T follicular helper cell (primary cell): ENCODE data around the gene BOLA2B.
"Not testable (repeated sequence)": the region's sequence is repeated elsewhere in the genome, so short reads cannot be mapped to it uniquely, and the experiment has no call there.

Source experiments
- DNase-seq: peaks from one replicate; pipeline ENCODE4 v3.0.0-alpha.2; 2020; ENCODE audit warnings: low read depth
- total RNA-seq, 2 experiments: gene quantifications; one replicate each; lab custom pipeline; 2026; lab: John Stamatoyannopoulos, UW

The BOLA2B gene
- 0 to 0.04 reads per million in 2 experiments for total RNA-seq

- DNase-seq: not testable (repeated sequence)
Observed at GRCh38 chr16:30193615-30194014, at the start of gene BOLA2B, which contains the start of gene SLX1A. Gene BOLA2B (minus strand): TSS chr16:30193666. CDS start chr16:30193595, 71 bp downstream. Gene SLX1A (plus strand): TSS chr16:30193875. CDS start chr16:30194085, 210 bp downstream.

- not testable (repeated sequence) for DNase-seq
Observed at GRCh38 chr16:30217082-30217481, 23.6 kb upstream of the BOLA2B start.

GRCh38 chr16:30211414-30211813 lies 17.9 kb upstream of the BOLA2B start:
- DNase-seq: not testable (repeated sequence)

- peak; percentile 19 for DNase-seq
Observed at GRCh38 chr16:30209032-30209431, 15.6 kb upstream of the BOLA2B start.

GRCh38 chr16:30207063-30207704 lies 13.7 kb upstream of the BOLA2B start:
- DNase-seq: not testable (repeated sequence)

DNA sequence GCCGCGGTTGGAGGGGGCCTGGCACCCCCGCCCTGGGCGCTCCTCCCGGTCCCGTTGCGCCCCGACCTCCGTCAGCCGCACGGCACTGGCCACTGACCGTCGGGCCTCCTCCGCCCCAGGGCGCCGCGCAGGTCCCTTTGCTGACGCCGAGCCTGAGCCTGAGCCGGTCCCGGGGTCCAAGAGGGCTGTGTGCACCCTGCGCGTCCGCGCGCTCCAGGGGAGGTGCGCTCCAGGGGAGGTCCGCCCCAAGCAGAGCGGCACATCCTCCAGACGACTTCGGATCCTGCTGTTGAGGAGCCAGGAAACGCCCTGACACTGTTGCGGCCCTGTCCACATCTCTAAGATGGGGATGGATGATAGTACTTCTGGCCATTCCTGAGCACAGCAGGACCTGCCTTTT lies 12.8 kb upstream of the BOLA2B start:
- not testable (repeated sequence) for DNase-seq

- not testable (repeated sequence) for DNase-seq
Observed at GRCh38 chr16:30205541-30206236, 12.2 kb upstream of the BOLA2B start.

DNA sequence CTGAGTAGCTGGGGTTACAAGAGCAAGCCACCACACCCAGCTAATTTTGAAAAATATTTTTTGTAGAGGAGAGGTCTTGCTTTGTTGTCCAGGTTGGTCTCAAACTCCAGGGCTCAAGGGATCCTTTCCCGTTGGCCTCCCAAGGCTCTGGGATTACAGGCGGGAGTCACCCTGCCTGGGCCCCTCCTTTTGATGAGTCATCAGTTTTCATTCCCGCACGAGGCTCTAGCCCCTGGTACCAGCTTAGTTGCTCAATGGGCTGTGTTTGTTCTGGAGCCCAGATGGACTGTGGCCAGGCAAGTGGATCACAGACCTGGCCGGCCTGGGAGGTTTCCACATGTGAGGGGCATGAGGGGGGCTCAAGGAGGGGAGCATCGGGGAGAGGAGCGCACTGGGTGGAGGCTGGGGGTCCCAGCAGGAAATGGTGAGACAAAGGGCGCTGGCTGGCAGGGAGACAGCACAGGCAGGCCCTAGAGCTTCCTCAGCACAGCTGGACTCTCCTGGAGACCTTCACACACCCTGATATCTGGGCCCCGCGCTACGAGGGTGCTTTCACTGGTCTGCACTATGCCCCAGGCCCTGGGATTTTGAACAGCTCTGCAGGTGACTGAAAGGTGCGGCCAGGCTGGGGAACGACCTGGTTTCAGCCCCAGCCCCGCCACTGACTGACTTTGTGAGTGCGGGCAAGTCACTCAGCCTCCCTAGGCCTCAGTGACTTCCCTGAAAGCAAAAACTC lies 6.3 kb upstream of the BOLA2B start:
- not testable (repeated sequence) for DNase-seq

GRCh38 chr16:30199049-30199448 lies 5.6 kb upstream of the BOLA2B start, which contains the start of gene SULT1A3:
Gene SULT1A3 (plus strand): TSS chr16:30199255. CDS start chr16:30200729, 1,474 bp downstream.
- not testable (repeated sequence) for DNase-seq

GRCh38 chr16:30197001-30197400 lies 3.5 kb upstream of the BOLA2B start:
- DNase-seq: not testable (repeated sequence)

DNA sequence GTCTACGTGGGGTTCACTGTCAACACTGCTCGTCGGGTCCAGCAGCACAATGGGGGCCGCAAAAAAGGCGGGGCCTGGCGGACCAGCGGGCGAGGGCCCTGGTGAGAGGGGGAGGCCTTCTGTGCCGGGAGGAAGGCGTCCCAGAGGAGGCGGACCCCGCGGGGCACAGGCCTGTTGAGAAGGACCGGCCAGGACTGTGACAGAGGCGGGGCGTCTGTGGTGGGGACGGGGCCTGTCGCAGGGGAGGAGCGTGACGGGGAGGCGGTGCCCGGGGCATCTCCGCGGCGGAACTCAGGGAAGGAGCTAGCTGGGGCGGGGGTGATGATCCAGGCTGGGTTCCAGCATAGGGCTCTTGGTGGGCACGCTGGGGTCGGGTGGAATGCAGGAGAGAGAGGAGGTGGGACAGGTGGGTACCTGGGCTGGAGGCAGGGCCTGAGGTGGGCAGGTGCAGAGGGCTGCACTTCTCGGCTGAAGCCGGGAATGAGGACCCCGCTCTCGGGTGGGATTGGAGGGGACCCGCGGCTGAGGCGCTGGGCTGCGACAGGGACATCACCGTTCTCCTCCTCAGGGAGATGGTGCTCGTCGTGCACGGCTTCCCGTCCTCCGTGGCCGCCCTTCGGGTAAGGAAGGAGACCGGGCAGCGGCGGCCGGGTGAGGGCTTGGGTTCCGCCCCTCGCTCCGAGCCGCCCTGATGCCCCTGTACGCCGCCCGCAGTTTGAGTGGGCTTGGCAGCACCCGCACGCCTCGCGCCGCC lies 883 bp upstream of the BOLA2B start:
- not testable (repeated sequence) for DNase-seq

- not testable (repeated sequence) for DNase-seq
Observed at GRCh38 chr16:30193098-30193497, 368 bp downstream of the BOLA2B start.

DNA sequence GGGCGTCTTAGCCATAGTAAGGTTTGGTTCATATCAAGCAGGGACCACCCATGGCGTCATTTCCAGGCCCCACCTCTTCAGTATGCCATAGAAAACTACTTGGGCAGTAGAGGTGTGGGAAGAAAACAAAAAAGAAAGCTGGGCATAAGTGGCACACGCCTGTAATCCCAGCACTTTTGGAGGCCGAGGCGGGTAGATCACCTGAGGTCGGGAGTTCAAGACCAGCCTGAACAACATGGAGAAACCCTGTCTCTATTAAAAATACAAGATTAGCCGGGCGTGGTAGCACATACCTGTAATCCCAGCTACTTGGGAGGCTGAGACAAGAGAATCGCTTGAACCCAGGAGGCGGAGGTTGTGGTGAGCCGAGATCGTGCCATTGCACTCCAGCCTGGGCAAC lies 2.3 kb downstream of the BOLA2B start:
- not testable (repeated sequence) for DNase-seq

GRCh38 chr16:30187971-30188561 lies 5.4 kb downstream of the BOLA2B start:
- no peak for DNase-seq

DNA sequence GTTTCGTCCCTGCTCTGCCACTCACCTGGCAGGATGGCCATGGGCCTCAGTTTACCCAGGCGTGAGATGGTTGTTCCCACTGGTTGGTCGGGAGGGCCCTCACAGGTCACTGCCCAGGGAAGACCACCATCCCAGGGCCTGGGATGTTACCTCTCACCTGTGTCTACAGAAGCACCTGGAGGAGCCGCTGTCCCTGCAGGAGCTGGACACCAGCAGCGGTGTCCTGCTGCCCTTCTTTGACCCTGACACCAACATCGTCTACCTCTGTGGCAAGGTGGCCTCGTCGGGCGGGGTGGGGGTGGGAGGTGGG lies 6.0 kb downstream of the BOLA2B start:
- DNase-seq: no peak

DNA sequence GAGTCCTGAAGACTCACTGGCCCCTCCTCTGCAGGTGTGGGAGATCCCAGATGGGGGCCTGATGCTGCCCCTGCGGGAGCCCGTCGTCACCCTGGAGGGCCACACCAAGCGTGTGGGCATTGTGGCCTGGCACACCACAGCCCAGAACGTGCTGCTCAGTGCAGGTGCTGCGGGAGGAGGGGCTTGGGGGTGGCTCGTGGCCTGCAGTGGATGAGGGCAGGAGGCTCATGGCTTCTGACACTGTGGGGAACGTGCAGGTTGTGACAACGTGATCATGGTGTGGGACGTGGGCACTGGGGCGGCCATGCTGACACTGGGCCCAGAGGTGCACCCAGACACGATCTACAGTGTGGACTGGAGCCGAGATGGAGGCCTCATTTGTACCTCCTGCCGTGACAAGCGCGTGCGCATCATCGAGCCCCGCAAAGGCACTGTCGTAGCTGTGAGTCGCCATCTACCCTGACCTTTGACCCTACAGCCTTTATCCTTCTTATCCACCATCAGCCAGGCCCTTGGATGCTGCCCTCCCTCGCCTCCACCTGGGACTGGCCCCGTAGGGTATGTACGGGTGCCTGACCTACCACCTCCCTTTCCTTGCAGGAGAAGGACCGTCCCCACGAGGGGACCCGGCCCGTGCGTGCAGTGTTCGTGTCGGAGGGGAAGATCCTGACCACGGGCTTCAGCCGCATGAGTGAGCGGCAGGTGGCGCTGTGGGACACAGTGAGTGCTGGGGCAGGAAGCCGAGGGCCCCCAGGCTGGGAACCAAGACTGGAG lies 6.5 kb downstream of the BOLA2B start:
- peak; percentile 87 for DNase-seq

DNA sequence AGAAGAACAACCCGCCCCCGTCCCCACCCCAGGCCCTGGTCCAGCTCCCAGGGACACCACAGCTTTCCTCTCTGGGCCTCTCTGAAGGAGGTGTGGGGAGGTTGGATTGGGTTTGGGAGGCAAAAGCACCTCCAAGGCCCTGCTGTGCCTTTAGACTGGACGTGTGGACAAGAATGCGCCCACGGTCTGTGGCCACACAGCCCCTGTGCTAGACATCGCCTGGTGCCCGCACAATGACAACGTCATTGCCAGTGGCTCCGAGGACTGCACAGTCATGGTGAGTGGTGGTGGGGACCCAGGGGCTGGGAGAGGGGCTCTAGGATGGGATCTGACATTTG lies 7.1 kb downstream of the BOLA2B start:
- no peak for DNase-seq

DNA sequence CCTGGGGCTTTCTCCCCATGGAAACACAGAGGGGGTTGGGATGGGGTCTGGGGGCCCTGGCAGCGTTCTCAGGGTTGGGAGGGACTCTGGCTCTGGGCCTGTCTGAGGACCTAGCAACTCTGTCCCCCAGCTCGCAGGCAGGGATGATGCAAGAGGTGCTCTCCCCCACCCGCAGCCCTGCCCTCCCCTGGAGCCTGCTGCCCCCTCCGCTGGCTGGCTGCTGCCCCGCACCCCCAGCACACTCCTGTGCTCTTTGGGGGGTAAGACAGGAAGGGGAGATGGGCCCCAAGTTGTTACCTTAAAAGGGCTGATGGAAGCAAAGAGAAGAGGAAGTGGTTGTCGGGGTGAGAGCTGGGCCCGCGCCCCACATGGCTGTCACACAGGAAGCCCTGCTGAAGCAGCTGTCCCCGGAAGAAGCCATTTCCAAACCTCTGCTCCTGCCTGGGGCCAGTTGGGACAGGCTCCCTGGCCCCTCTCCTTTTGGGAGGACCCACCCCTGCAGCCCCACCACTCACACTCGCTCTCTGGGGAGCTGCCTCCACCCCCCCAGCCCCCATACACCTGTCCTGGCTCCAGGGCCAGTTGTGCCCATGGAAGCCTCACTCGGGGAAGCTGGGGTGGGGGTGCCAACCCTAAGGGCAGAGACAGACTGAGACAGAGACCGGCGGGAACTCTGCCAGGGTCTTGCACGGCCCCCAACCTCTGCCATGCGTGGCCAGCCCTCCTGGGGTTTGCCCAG lies 7.6 kb downstream of the BOLA2B start:
- peak; percentile 70 for DNase-seq

GRCh38 chr16:30184891-30185682 lies 8.4 kb downstream of the BOLA2B start:
- DNase-seq: peak; percentile 4
